GM19351 (cell line): ENCODE data around the gene MYL6.
A peak's percentile ranks its signal among the peaks of the same experiment; 100 is the strongest.
"Not testable (repeated sequence)": the region's sequence is repeated elsewhere in the genome, so short reads cannot be mapped to it uniquely, and the experiment has no call there.

ENCODE experiments used
- ATAC-seq: cut with Tn5 transposase; IDR thresholded peaks from one replicate; pipeline ENCODE4 v1.9.1; 2021; ENCODE audit warnings: mild to moderate bottlenecking, moderate library complexity; ENCODE audit not compliant: unreplicated experiment

Gene MYL6

DNA sequence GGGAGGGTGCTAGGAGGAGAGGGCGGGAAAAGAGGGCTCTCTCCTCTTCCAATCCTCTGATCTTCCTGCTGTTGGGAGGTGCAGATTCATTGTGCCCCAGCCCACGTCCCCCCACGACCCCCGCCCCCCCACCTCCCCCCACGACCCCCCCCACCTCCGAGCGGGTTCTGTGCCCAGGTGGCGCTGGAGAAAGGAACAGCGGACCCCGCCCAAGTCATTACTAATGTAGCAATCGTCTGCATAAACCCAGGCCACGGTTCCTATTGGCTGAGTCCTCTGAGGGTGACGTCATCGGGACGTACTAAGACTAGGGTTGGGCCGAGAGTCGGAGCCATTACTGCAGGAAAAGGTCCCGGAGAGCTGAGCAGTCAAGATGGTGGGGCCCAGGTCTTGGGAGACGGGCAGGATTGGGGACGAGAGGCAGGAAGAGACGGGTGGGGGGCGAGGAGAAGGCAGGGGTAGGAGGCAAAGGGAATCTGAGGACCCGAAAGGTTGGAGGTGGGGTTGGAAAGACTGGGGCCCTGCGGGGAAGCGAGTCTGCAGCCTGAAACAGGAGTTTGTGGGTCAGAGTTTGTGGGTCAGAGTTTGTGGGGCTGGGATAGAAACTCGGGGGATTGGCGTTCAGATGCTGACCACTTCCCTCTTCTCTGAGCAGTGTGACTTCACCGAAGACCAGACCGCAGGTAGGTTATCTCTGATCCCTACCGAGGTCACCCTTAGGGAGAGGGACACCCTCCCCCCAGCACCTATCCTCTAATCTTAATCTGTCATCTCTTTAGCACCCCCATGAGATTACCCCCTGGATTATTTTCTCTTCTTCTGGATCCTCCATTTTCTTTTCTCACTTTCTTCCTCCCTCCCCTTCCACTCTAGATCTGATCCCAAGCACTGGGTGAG, at the start of gene MYL6:
Gene MYL6, plus strand, starts transcription at position 331 of the 897 bp plus-strand sequence. Its CDS starts 43 bp downstream, at position 374.
- peak; percentile 80 for ATAC-seq

DNA sequence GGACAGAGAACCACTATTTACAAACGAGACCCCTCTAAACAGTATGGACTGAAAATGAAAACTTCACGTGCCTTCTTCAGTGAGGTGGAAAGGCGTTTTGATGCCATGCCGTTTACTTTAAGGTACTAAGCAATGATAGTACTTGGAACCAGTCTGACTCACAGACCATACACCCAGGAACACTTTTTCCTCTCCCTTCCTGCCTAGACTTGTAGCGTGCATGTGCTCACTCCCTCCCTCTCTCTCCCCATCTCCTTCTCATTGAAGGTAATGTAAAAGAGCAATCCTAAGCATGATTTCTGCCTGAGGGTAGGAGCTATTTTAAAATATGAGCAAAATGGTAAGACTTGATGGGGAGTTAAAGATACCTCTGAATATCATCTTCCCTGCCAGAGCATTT, 47.6 kb upstream of the MYL6 start:
- no peak for ATAC-seq

DNA sequence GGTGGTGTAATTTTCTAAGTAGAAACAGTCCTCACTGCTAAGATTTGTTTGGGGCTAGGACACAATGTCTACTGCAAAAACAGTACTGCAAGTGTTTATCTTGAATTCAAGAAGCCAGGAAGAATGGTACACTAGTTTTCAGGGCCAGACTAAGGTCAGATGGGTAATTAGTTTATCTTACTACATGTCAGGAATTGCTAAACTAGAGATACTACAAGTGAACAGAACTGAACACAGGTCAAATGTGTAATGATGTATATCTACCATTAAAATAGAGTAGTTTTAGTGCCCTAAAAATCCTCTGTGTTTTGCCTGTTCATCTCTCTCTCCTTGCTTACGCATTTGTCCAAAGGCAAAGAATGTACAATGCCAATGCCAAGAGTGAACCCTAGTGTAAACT, 44.1 kb upstream of the MYL6 start:
- ATAC-seq: no peak

DNA sequence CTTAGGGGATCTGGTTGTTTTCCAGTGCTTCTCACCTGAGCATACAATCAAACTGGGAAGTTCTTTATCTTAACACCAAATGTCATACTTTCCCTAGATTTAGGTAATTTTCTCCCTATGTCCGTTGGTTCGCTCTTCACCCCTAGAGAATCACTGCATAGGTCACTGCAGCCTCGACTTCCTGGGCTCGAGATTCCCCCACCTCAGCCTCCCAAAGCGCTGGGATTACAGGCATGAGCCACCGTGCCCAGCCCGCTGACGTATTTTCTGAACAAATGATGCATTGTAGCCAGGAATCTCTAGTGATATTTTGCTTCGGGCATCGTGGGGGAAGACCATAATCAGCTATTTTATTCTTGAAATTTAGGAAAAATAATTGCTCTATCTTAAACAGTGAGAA, 42.8 kb upstream of the MYL6 start:
- no peak for ATAC-seq

DNA sequence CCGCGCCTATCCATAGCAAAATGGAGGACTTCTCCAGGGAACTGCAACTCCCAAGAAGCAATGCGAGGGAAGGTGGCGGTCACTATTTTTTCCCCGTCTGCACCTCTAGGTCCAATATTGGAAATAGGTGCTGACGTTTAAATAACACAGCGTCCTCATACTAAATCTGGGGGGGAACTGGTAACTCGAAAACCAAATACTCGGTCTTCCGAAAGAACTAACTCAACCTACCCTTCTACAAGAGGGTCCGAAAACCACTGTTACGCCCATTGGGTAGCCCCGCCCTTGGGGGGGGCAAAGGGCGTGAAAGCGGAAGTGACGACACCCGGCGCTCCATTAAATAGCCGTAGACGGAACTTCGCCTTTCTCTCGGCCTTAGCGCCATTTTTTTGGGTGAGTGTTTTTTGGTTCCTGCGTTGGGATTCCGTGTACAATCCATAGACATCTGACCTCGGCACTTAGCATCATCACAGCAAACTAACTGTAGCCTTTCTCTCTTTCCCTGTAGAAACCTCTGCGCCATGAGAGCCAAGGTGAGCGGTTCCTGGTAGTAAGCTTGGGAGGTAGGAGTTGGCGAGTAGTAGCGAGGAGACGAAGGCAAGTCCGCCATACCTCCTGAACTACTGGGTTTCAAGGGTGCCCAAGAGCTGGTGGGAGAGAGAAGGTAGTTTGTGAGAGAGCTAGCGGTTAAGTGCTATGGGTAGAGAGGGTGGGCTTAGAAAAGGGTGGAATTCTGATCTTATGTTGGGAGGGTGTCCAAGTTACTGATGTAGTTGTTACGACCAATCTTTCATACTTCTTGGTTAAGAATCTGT, 41.7 kb upstream of the MYL6 start, which contains the start of gene RPL41:
Gene RPL41, plus strand, starts transcription at position 367 of the 815 bp plus-strand sequence.
- no peak for ATAC-seq

DNA sequence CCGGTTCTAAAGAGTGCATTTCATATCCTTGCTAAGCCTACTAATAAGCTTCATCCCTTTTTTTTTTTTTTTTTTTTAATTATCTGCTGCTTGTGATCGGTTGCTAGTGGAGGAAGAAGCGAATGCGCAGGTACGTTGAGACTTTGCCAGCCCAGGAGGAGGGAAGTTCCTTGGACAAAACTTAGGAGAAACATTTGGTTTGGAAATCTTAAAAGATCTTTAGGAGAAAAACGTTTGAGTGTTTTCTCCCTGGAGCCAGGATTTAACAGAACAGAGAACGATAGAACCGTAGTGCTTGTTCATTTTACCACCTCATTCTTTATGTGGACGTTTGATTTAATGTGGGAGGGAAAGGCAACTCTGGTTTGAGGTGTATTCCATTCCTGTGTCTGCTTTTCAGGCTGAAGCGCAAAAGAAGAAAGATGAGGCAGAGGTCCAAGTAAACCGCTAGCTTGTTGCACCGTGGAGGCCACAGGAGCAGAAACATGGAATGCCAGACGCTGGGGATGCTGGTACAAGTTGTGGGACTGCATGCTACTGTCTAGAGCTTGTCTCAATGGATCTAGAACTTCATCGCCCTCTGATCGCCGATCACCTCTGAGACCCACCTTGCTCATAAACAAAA, 41.0 kb upstream of the MYL6 start:
- ATAC-seq: not testable (repeated sequence)

DNA sequence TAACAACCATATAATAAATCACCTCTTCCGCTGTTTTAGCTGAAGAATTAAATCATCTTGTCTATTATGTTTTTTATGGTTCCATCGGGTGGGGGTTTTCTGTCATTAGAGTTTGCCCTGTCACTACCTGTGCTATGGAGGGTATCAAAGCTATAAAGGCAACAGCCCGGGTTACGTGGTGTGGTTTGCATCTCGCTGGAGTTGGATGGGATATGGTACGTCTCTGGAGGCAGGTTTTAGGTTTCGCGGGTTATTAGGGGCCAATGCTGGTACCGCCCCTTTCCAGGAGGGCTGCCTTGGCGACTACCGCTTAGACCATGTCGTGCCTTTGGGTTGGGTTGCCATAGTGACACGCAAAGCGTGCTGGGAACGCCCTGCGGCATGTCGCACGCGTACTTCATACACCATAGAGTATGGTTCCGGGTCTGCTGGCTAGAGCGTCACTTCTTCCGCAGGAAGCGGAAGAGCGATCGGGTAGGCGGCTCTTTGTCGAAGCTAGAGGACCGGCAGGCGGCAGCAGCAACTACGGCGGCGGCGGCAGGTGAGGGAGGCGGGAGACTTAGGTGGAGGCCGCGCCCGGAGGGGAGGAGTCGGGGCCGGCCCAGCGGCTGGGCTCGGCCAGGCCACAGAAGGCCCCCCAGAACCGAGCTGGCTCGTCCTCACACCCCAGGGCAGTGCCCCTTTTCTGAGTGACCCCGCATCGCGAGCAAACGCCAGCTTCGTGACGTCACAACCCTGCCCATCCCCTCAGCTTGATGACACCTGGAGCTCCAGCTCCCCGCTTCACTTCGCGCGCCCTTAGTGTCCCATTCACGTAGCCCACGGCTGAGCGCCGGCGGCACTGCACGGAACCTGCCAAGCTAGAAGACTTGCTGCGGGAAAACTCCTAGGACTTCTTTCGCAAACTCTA, 40.1 kb upstream of the MYL6 start, which contains the start of gene ZC3H10:
Gene ZC3H10, plus strand, starts transcription at position 489 of the 910 bp plus-strand sequence. CDS start 2,297 bp downstream, outside the sequence.
- ATAC-seq: peak; percentile 85

DNA sequence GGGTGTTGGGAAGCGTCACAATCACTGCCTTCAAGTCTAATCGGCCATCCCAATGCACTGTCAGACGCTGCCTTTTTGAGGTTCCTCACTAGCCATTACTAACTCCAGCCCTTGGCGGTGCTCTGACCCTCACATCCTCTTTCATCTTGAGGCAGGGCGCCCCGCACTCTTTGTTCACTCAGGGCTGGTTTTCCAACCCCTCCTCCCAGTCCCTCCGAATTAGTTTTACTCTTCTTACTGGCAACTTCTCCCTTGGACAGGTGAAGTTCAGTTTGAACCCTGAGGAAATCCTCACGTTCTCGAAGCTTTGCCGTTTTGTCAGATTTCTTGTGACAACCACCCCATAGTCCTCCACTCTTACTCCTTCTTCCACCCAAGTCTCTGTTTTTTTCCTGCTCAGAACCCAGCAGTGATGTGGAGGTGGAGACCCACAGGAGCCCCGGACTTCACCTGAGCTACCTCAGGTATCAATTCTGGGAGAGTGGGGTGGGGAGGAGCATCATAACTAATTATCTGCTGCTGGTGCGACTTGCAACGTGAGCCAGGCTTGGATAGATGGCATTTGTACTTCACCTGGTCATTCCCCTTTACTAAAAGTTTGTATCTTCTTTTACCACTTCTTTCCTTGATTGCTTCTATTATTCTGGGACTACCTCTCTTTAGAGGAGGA, 39.3 kb upstream of the MYL6 start:
- no peak for ATAC-seq

DNA sequence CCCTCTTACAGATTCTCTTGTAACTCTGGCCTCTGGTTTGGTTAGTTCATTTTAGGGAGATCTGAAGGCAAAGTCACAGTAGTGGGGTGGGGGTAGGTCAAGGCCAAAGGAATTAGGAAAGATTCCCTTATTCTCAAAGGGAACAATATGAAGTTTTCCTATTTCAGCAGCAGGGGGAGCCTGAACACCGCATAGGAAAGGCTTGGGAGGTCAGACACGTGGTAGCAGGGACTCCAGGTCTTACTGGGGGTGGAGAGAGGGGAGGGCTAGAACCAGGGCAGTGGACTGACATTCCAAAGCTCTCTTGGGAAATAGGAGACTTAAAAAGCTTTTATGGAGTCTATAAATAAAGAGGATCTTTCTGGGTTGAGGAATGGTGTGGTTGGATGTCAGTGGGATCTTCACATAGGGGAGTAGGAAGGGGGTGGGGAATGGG, 38.8 kb upstream of the MYL6 start:
- ATAC-seq: no peak

DNA sequence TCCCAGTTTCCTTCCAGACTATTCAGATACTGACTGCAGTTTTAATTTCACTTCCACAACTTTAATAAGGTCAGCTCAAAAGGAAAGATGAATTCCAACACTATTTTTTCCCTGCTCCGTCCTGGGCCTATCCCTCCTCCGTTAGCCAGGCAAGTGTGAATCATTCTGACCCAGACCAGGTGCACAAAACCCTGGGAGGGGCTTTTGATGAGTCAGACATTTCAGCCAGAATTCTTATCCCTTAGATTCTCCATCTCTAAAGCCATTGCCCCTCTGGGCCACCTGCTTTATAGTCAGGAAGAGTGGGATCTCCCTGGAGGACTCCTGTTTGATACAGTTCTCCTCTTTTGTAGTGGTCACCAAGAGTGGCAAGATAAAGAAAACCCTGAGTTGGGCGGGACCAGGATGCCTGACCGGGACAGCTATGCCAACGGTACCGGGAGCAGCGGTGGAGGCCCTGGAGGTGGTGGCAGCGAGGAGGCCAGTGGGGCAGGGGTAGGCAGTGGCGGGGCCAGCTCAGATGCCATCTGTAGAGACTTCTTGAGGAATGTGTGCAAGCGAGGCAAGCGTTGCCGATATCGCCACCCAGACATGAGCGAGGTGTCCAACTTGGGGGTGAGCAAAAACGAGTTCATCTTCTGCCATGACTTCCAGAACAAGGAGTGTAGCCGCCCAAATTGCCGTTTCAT, 37.9 kb upstream of the MYL6 start:
- no peak for ATAC-seq

DNA sequence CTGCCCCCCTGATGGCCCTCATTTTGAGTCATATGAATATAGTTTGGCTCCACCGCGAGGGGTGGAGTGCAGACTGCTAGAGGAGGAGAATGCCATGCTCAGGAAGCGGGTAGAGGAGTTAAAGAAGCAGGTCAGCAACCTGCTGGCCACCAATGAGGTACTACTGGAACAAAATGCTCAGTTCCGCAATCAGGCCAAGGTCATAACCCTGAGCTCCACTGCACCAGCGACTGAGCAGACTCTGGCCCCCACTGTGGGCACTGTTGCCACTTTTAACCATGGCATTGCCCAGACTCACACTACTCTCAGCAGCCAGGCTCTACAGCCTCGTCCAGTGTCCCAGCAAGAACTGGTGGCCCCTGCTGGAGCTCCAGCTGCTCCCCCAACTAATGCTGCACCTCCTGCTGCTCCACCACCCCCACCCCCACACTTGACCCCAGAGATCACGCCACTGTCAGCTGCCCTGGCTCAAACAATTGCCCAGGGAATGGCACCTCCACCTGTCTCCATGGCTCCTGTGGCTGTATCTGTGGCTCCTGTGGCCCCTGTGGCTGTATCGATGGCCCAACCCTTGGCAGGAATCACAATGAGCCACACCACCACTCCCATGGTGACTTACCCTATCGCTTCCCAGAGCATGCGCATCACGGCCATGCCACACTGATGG, 36.8 kb upstream of the MYL6 start:
- ATAC-seq: no peak

DNA sequence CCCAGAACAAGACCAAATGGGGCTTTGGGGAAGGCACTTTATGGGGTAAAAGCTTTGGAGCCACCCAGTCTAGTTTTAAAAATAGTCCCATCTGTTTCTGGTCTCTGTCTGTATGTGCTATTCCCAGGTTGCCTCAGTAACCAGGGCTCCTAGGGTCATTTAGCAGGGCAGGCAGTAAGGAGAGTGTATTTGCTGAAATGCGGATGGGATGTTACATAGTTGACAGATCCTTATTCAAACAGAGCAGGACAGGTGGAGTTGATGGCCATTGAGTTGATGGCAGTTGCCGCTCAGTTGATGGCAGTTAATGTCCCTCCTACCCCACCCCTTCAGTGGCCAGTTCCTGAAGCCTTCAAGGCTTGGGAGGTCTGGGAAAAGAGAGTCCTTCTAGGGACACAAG, 35.5 kb upstream of the MYL6 start:
- no peak for ATAC-seq

DNA sequence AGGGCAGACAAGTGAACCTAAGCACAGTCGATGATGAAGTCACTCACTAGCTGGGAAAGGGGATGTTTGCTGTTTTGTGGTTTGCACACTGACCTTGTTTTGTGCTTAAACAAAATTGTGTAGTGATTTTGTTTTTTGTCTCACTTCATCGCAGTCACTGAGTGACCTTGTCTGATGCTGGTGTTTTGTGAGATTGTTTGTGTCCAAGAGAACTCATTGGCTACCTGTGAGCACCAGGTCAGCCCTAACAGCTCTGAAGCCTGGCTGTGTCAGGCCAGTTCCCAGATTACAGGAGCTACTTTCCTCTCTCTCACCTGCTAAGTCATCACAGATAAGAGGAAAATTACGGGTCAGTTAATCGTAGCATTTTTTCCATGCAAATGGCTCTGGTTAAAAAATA, 34.0 kb upstream of the MYL6 start:
- ATAC-seq: no peak

DNA sequence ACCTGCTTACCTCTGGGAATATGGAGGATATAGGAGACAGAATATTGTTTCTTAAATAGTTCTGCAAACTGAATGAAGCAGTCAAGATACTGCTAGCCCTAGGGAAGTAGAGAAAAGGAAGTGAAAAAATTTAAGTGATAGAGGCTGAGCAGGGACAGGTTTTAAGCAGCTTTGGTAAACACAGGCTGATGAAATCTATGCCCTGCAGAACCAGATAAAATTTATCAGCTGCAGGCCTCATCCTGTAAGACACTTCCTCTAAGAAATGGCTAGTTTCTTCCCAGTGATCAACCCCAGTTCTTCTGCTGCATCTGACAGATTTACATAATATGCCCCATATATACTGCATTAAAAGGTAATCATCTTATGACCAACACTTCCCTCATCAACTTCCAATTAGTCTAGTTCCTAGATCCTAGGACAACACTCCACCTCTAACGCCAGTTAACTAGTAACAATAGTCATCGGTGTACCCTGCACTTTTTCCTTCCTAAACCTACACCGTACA, 31.4 kb upstream of the MYL6 start:
- ATAC-seq: no peak

DNA sequence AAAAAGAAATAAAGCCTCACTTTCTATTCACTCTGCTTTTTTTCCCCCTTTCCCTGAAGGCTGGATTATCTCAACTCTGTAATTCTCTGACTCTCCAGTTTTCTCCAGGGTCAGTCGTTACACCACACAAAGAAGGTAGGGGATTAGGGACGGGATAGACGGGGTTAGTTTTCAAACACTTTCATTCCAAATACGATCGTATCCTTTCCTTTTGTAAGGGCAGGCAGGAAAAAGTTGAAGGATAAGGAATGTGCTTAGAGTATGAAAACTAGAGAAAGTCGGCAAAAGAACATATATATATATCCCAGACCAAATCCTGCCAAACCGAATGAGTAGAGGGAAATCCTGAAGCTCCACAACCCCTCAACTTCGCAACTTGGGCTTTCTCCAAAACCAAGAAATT, 30.7 kb upstream of the MYL6 start:
- no peak for ATAC-seq

DNA sequence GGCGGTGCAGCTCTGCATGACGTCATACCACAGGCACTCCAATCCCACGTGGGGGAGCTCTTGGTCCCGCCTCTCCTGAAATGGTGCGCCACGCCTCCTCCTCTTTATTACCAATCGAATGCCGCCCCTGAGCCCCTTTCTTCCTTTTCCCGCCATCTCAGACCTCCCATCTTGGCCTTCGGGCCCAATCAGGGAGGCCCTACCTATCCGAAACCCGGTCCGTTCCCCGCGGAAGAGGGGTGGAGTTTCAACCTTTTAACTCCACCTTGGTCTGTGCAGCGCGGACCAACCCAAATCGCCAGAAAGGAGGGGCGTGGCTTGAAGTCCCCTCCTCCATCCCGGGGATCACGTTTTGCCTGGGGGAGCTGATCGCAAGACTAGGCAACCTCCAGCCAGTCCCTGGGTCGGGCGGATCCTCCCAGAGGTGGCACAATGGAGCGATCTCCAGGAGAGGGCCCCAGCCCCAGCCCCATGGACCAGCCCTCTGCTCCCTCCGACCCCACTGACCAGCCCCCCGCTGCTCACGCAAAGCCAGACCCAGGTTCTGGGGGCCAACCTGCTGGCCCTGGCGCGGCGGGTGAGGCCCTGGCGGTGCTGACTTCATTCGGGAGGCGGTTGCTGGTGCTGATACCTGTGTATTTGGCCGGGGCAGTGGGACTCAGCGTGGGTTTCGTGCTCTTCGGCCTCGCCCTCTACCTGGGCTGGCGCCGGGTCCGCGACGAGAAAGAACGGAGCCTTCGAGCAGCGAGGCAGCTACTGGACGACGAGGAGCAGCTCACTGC, 30.1 kb upstream of the MYL6 start, which contains the start of gene ESYT1:
Gene ESYT1, plus strand, starts transcription at position 380 of the 782 bp plus-strand sequence. Its CDS starts 53 bp downstream, at position 433.
- ATAC-seq: peak; percentile 85

DNA sequence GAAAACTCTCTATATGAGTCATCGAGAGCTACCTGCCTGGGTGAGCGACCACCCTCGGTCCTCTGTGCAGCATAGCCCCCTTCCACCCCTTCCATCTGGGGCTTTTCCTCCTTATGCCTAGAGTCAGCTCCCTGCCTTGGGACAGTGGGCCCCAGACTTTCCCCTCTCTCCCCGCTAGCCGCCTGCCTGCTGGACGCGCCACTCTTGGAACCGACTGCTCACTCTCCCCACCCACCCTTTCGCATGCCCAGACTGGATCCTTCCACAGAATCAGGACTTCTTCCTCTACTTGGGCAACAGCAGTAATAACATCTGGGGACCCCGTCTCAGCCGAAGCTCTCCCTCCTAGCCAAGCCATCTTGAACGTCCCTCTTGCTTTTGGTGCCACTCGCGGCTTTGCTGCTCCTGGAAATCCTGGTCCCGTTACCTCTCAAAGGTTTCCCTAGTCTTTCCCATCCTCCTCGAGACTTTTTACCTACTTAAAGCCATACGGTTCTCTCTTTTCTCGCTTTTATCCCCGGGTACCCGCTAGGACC, 29.4 kb upstream of the MYL6 start:
- no peak for ATAC-seq
